Activated T-helper 2 cell treated with anti-CD3 and anti-CD28 coated beads, Interferon-gamma antibody, Interleukin-2, Interleukin-4, amounts not matched to agents 10 μg/mL and 5 μg/mL and 100 μg/mL, durations not matched to agents 14 hours and 24 hours and 36 hours (primary cell): ENCODE measurements around the gene CYS1. TPM values are rescaled to one million over a fixed set of nuclear protein-coding genes. Genes with fewer than 3 reads are reported as not detected.
"Not testable (repeated sequence)": the region's sequence is repeated elsewhere in the genome, so short reads cannot be mapped to it uniquely, and the experiment has no call there.

Source experiments
- DNase-seq: peaks from one replicate; pipeline ENCODE4 v3.0.0; 2021; ENCODE audit warnings: low spot score
- H3K27ac Mint-ChIP-seq: one replicate; pipeline ENCODE4 v1.8.0; 2021; ENCODE audit warnings: mixed read lengths
- H3K27me3 Mint-ChIP-seq: one replicate; pipeline ENCODE4 v1.8.0; 2021; ENCODE audit warnings: low read depth, mixed read lengths
- H3K36me3 Mint-ChIP-seq: one replicate; pipeline ENCODE4 v1.8.0; 2021; ENCODE audit warnings: low read depth, mixed read lengths
- H3K4me1 Mint-ChIP-seq: one replicate; pipeline ENCODE4 v1.8.0; 2021; ENCODE audit warnings: low read depth, mixed read lengths
- H3K4me3 Mint-ChIP-seq: one replicate; pipeline ENCODE4 v1.8.0; 2021; ENCODE audit warnings: low read depth, mild to moderate bottlenecking, moderate library complexity, mixed read lengths
- H3K9me3 Mint-ChIP-seq: one replicate; pipeline ENCODE4 v1.8.0; 2021; ENCODE audit warnings: mixed read lengths
- intact Hi-C: fragments of 100-400 bp; cut with micrococcal nuclease; formaldehyde crosslinking; loops from one replicate; pipeline ENCODE4 v1.15.1; 2023
- total RNA-seq: library from RNA; stranded (reverse); gene quantifications from 2 replicates; pipeline ENCODE4 v1.2.3, GENCODE V29; 2022

The CYS1 gene
- total RNA-seq, 1 donor from 2014 or later, result 0.89 TPM

DNA sequence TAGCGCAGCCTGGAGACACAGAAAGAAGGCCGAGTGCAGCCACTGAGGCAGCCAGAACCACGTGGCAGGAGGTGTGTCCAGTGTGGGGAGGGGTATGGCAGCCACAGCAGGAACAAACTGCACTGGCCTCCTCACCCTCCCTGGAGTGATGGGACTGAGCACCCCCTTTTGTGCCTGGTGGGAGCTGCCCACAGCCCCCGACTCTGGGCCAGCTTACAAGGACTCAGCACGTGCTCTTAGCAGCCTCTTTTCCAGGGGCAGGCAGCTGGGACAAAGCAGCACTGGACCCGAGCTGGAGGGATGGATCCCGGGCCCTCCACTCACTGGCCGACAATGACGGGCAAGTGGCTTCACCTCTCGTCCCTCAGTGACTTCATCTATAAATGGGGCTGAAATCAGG is 42.1 kb downstream of the CYS1 start:
- Mint-ChIP-seq H3K27me3 (peaks cover 16% of the 10 kb centered on the region), H3K9me3 (no peaks in the 10 kb centered on the region), H3K27ac (no peak overlapping the region), H3K4me1 (peaks cover 4% of the 10 kb centered on the region), H3K4me3 (no peak overlapping the region), H3K36me3 (no peaks in the 10 kb centered on the region)
- intact Hi-C loops, result no loop called here
- DNase-seq, result no peak

DNA sequence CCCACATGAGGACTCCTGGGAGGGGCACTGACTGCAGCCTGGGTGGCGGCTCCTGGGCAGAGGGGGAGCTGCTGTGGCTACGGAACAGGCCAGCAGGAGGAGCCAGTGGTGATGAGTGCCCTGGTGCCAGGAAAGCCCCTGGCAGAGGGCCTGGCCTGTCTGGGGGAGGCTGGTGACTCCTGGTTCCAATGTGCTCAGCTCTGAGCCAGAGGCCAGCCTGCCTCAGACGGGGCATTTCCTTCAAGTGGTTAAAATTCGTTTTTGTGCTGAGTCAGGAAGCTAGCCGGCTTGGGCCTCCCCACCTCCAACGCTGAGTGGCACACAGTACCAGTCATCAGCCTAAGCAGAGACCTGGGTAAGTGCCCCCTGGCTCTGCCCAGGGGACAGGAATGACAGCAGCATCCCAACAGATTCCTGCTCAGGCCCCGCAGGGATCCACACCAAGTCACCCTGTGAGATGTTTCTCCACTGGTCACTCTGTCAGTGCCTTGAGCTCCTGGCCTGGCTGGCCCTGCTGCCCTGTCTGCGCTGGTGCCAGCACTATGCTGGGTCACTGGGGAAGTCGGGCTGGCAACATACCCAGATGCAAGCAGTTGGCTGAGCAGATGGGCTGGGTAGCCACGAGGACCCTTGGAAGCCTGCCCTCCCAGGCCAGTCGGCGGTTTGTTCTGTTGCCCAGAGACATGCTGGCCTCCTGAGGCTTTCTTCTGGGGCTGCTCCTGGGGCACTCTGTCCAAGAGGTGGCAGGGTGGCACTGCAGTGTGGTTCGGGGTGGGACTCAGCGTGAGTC is 43.9 kb downstream of the CYS1 start:
- no peaks in the 10 kb centered on the region for H3K4me1 Mint-ChIP-seq
- no peaks in the 10 kb centered on the region for H3K36me3 Mint-ChIP-seq
- H3K27me3 Mint-ChIP-seq, result peaks cover 11% of the 10 kb centered on the region
- intact Hi-C loops, result no loop called here
- DNase-seq, result no peak
- no peak overlapping the region for H3K27ac Mint-ChIP-seq
- no peaks in the 10 kb centered on the region for H3K9me3 Mint-ChIP-seq
- H3K4me3 Mint-ChIP-seq, result no peak overlapping the region

DNA sequence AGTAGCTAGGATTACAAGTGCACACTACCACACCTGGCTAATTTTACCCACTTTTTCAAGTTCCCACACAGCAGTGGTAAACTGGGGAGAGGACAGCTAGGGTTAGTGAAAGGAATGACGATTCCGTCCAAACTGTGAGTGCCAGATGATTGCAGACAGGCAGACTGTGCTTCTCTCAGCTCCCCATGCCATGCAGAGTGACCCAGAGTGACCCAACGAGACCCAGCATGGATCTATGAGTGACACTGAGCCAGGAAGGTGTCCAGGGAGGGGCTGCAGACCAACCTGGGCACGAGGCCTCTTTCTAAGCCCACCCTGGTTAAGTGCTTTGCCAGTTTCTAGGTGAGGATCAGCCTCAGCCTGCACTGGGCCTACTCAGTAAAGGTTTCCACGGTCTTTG is 44.6 kb downstream of the CYS1 start:
- H3K4me3 Mint-ChIP-seq, result no peak overlapping the region
- no peaks in the 10 kb centered on the region for H3K9me3 Mint-ChIP-seq
- peaks cover 7% of the 10 kb centered on the region for H3K27me3 Mint-ChIP-seq
- no peaks in the 10 kb centered on the region for H3K4me1 Mint-ChIP-seq
- H3K36me3 Mint-ChIP-seq, result no peaks in the 10 kb centered on the region
- no peak for DNase-seq
- intact Hi-C loops, result no loop called here
- no peak overlapping the region for H3K27ac Mint-ChIP-seq

DNA sequence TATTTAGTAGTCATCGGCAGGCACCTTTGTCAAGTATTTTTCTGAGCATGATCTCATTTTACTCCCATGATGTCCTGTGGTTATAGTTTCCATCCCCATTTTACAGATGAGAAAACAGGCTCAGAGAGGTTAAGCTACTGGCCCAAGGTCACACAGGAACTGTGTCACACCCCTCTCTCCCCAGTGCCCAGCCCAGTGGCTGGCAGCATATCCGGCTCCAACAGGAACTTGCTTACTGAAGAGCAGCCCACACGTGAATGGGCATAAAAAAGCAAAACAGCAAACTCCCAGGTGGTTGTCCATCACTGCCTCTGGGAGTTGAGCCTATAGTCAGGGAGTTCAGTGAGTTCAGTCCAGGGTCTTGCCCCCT is 45.2 kb downstream of the CYS1 start:
- no peak overlapping the region for H3K4me3 Mint-ChIP-seq
- intact Hi-C loops, result no loop called here
- no peaks in the 10 kb centered on the region for H3K36me3 Mint-ChIP-seq
- H3K9me3 Mint-ChIP-seq, result no peaks in the 10 kb centered on the region
- no peaks in the 10 kb centered on the region for H3K4me1 Mint-ChIP-seq
- DNase-seq, result no peak
- H3K27ac Mint-ChIP-seq, result no peak overlapping the region
- peaks cover 3% of the 10 kb centered on the region for H3K27me3 Mint-ChIP-seq

DNA sequence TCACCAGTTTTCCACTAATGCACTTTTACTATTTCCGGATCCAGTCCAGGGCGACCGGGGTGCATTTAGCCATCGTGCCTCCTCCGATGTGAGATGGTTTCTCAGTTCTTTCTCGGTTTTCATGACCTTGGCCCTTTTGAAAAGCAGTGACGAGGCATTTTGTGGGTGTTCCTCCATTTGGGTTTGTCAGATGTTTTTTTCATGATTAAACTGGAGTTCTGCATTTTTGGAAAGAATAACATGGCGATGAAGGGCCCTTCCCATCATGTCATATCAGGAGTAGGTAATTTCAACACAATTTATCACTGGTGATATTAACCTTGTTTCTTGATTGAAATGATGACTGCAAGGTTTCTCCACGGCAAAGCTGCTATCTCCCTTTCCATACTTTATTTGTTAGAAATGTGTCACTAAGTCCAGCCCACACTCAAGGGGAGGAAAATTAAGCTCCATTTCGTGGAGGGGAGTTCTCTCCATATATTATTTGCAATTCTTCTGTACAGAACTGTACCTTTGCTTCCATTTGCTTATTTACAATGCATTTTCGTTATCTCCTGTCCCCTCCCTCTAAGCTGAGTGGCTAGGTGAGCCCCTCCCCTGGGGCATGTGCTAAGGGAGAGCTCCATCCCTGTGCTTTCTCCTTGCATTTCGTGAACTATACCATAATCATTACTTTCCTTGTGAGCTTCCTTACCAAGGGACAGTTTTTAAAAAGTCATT is 45.7 kb downstream of the CYS1 start:
- H3K36me3 Mint-ChIP-seq, result no peaks in the 10 kb centered on the region
- peaks cover 4% of the 10 kb centered on the region for H3K4me1 Mint-ChIP-seq
- intact Hi-C loops, result no loop called here
- H3K27ac Mint-ChIP-seq, result no peak overlapping the region
- no peaks in the 10 kb centered on the region for H3K9me3 Mint-ChIP-seq
- no peak for DNase-seq
- H3K4me3 Mint-ChIP-seq, result no peak overlapping the region
- no peaks in the 10 kb centered on the region for H3K27me3 Mint-ChIP-seq

DNA sequence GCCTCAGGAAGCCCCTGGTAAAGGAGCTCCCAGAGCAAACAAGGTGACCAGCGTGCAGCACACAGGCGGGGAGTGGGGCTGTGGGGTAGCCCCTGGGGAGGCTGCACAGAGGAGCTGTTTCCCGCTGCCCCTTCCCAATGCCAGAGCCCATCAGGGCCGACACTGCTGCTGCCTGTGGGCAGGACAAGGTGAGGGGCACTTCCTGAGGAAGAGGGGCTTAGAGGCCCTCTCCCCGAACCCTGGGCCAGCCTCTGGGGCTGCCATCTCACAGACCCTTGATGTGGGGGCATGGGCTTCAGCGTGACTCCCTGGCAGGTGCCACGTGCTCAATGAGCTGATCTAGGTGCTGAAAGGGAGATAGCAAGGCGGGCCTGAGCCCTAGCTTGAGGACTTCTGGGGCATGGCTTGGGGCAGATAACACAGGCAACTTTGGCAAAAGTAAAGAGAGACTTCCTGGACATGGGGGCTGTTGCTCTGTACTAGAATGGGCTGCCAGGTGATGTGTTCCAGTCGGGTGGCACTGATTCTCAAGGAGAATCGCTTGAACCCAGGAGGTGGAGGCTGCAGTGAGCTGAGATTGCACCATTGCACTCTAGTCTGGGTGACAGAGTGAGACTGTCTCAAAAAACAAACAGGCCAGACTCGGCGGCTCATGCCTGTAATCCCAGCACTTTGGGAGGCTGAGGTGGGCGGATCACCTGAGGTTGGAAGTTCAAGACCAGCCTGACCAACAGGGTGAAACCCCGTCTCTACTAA is 46.8 kb downstream of the CYS1 start:
- Mint-ChIP-seq H3K36me3 (no peaks in the 10 kb centered on the region), H3K27me3 (no peaks in the 10 kb centered on the region), H3K4me1 (peaks cover 12% of the 10 kb centered on the region), H3K4me3 (no peak overlapping the region), H3K9me3 (no peaks in the 10 kb centered on the region), H3K27ac (no peak overlapping the region)
- DNase-seq, result no peak
- intact Hi-C loops, result no loop called here

DNA sequence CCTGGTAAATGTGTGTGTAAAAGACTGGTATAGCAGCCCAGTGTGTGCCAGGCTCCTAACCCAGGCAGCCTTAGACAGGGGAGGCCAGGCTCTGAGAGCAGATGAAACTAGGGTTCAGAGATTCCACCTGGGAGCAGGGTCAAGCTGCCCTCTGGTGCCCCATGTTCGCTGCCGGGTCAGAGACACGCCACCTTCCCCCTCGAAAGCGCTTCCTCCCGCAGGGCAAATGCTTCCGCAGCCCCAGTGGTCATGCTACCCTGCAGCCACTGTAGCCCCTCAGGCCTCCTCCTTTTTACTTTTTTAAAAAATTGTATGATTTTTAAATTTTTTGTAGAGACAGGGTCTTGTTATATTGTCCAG is 47.5 kb downstream of the CYS1 start:
- H3K4me3 Mint-ChIP-seq, result no peak overlapping the region
- DNase-seq, result no peak
- H3K36me3 Mint-ChIP-seq, result no peaks in the 10 kb centered on the region
- peaks cover 14% of the 10 kb centered on the region for H3K4me1 Mint-ChIP-seq
- intact Hi-C loops, result no loop called here
- H3K27ac Mint-ChIP-seq, result no peak overlapping the region
- no peaks in the 10 kb centered on the region for H3K9me3 Mint-ChIP-seq
- H3K27me3 Mint-ChIP-seq, result no peaks in the 10 kb centered on the region

DNA sequence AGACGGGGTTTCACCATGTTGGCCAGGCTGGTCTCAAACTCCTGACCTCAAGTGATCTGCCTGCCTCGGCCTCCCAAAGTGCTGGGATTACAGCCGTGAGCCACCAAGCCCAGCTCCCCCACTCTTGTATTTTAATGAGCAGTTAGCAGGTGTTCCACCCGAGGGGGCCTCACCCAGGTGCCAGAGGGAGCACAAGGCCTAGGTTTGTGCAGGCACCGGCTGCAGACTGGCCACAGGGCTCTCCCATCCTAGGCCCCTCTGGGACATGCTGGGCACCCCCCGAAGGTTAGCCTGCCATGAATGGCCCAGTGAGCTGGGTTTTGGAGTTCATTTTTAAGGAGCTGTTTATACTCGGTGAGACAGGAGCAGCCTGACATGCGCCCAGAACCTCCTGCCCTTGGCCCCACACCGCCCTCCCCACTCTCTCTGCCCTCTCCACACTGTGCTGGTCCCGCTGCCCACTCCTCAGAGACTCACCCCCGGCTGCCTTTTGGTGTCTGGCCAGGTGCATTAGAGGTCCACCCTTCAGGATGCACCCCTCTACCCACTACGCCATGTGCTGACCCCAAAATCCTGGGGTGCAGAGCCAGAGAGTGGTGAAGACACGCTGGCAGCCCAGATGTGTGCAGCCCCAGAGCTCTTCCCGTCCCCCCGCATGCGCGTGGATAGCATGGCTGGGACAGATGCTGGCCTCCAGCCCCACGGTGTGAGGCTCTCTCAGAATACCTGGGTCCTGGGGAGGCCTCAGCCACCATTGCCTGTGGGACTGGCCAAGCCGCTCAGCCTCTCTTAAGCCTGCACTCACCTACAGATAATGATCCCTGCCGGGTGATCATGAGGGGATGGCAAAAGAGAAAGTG is 48.1 kb downstream of the CYS1 start:
- intact Hi-C loops, result no loop called here
- H3K9me3 Mint-ChIP-seq, result no peaks in the 10 kb centered on the region
- H3K27me3 Mint-ChIP-seq, result no peaks in the 10 kb centered on the region
- no peak overlapping the region for H3K4me3 Mint-ChIP-seq
- no peak overlapping the region for H3K27ac Mint-ChIP-seq
- no peaks in the 10 kb centered on the region for H3K36me3 Mint-ChIP-seq
- DNase-seq, result no peak
- peaks cover 14% of the 10 kb centered on the region for H3K4me1 Mint-ChIP-seq

DNA sequence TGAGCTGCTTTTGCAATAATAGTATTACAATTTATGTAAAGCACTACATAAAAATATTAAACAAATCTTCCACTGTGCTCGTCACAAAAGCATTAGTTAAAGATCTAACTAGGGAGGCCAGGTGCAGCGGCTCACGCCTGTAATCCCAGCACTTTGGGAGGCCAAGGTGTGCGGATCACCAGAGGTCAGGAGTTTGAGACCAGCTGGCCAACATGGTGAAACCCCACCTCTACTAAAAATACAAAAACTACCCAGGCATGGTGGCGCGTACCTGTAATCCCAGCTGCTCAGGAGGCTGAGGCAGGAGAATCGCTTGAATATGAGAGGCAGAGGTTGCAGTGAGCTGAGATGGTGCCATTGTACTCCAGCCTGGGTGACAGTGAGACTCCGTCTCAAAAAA is 49.4 kb downstream of the CYS1 start:
- H3K4me1 Mint-ChIP-seq, result peaks cover 14% of the 10 kb centered on the region
- H3K27ac Mint-ChIP-seq, DNase-seq, H3K4me3 Mint-ChIP-seq, intact Hi-C loops, H3K27me3 Mint-ChIP-seq, H3K9me3 Mint-ChIP-seq, H3K36me3 Mint-ChIP-seq: not testable (repeated sequence)

DNA sequence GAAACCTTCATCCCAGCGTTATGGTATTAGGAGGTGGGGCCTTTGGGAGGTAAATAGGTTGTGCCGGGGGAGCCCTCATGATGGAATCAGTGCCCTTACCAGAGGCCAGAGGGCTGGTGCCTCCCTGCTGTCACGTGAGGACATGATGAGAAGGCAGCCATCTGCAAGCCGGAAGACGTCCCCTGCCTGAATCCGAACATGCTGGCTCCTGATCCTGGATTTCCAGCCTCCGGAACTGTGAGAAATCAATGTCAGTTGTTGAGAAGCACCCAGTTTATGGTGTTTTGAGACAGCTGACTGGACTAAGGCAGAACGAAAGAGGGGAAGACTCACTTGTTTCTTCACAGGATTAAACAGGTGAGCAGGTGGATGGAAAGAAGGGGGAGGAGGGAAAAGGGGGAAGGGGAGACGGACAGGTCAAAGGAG is 49.9 kb downstream of the CYS1 start:
- DNase-seq, result no peak
- Mint-ChIP-seq H3K27me3 (no peaks in the 10 kb centered on the region), H3K27ac (no peak overlapping the region), H3K4me3 (no peak overlapping the region), H3K9me3 (no peaks in the 10 kb centered on the region), H3K4me1 (peaks cover 14% of the 10 kb centered on the region), H3K36me3 (no peaks in the 10 kb centered on the region)
- intact Hi-C loops, result no loop called here

DNA sequence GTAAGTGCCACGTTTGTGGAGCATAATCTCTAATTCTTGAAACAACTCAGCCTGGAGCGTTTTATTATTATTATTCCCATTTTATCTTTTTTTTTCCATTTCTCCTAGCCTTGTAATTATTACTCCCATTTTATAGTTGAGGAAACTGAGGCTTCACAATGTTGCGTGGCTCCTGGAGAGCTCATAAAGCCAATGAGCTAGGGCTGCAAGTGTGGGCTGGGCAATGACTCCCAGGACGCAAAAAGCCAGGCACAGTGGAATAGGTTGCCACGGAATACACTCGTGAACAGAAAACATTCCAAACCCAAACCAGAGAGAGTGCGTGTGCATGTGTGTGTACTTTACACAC is 50.4 kb downstream of the CYS1 start:
- H3K27me3 Mint-ChIP-seq, result no peaks in the 10 kb centered on the region
- H3K9me3 Mint-ChIP-seq, result no peaks in the 10 kb centered on the region
- no peak for DNase-seq
- peaks cover 14% of the 10 kb centered on the region for H3K4me1 Mint-ChIP-seq
- intact Hi-C loops, result no loop called here
- no peak overlapping the region for H3K4me3 Mint-ChIP-seq
- peak overlapping the region; percentile 73 for H3K27ac Mint-ChIP-seq
- no peaks in the 10 kb centered on the region for H3K36me3 Mint-ChIP-seq

DNA sequence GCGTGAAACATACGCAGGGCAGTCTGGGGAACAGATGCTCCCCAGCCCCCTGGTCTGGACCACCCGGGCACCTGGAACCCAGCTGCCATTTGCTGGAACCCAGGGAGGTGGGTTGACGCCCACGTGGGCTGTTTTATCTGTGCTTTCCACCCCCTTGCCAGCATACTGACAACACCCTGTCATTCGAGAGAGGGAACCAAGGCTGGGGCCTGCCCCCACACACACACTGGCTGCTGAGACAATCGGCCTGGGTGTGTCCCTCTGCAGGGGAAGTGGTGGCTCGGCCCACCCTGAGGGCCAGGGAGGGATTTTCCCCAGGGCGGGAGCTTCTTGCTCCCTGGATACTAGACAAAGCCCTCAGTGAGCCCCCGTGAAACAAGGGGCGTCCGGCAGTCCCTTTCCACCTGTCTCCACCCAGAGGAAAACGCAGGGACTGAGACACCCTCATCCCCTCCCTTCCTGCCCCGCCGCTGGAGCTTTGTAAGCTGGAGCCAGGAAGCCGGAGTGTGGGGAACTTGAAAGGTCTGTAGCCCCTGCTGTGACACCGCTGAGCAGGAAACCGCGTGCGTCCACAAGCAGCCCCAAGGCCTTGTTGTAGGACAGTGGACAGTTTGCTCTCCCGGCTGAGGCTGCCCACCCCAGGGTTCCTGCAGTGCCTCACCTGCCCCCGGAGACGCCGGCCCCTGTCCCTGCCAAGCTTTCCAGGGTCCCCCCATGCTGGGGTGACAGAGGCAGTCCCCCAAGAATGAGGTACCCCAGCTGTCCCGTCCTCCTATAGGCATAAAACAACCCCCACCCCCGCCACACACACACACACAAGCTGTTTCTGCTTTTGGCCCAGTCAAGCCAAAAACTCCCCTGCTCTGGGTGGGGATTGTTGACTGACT is 51.0 kb downstream of the CYS1 start:
- Mint-ChIP-seq H3K9me3 (no peaks in the 10 kb centered on the region), H3K4me1 (peaks cover 14% of the 10 kb centered on the region), H3K27me3 (no peaks in the 10 kb centered on the region), H3K4me3 (peak overlapping the region; percentile 17), H3K36me3 (no peaks in the 10 kb centered on the region), H3K27ac (peak overlapping the region; percentile 73)
- peak; percentile 46 for DNase-seq
- intact Hi-C loops, result no loop called here
